ENCODE data around the gene CALHM6. TPM values are rescaled to one million over a fixed set of nuclear protein-coding genes. Genes with fewer than 3 reads are reported as not detected.

The CALHM6 gene
- total and polyA plus RNA-seq, 10 of the 15 experiments (the other 5 are each of a cell fraction or from before 2014, with no cell fraction given) = 0.15 to 3.4 (median 1.3) TPM

DNA sequence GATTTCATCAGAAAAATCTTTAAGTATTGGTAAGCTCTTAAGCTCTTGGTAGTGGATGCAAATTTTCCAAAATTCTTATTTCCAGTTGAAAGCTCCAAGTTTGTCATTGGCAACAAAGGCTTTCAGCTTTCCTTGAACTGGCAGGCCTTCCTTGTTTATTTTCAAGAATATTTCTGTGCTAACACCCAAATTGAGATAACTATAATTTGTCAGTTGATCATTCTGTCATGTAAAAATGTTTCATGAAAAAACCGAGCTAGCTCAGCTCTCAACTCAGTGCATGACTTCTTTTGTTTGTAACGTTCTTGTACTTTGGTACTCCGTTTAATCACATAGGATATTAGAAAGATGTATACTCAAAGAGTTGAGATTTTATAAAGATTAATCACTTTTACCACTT is 38.9 kb upstream of the CALHM6 start:
- BruUV-seq (replicated peaks) = no TSS peak

More for the DNA sequence above, 38.9 kb upstream of the CALHM6 start:
- peaks cover 56% of the 10 kb centered on the region for H3K79me2 ChIP-seq (ENCODE audit: control insufficient read depth, insufficient read depth, low read length)
- whole genome bisulfite sequencing (ENCODE audit: insufficient coverage, insufficient replicate concordance, low lambda C conversion rate, missing lambda C conversion rate) = 79% methylated on average over 3 of the region's 3 CpGs
- H3K27me3 ChIP-seq (replicated peaks in 1 of 2; ENCODE audit: control insufficient read depth in 2 of 2, insufficient read depth in 2 of 2, low read length in 1 of 2) = no peaks in the 10 kb centered on the region
- H3K4me1 ChIP-seq (ENCODE audit: control insufficient read depth, insufficient read depth, low read length) = no peaks in the 10 kb centered on the region; the same call in 1 of the 2 replicates
- H3K9me3 ChIP-seq (replicated peaks; ENCODE audit: control insufficient read depth, insufficient read depth, low read length) = peaks cover 2% of the 10 kb centered on the region
- H2AFZ ChIP-seq (ENCODE audit: control insufficient read depth, low read depth, low read length) = no peak overlapping the region
- no peak overlapping the region for H3K4me3 ChIP-seq
- DNase-seq (ENCODE audit: low read depth, low spot score) (no peak), ATAC-seq (no peak), FAIRE-seq (no peak)
- in situ Hi-C loops (cut with MboI) = no loop called here
- H3K9ac ChIP-seq (ENCODE audit: control insufficient read depth, insufficient read depth, low read length) = no peak overlapping the region
- intact Hi-C loops (cut with micrococcal nuclease; ENCODE audit: unreplicated experiment) = no loop called here
- TF ChIP-seq, protein P1, sequence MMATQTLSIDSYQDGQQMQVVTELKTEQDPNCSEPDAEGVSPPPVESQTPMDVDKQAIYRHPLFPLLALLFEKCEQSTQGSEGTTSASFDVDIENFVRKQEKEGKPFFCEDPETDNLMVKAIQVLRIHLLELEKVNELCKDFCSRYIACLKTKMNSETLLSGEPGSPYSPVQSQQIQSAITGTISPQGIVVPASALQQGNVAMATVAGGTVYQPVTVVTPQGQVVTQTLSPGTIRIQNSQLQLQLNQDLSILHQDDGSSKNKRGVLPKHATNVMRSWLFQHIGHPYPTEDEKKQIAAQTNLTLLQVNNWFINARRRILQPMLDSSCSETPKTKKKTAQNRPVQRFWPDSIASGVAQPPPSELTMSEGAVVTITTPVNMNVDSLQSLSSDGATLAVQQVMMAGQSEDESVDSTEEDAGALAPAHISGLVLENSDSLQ (IDR thresholded peaks at IDR 0.05) = no peak
- TF ChIP-seq NFXL1 (IDR thresholded peaks at IDR 0.05; ENCODE audit: borderline replicate concordance) (no peak), RELA (IDR thresholded peaks at IDR 0.05; ENCODE audit: borderline replicate concordance, partially characterized antibody) (no peak), FOS (IDR thresholded peaks at IDR 0.05; ENCODE audit: borderline replicate concordance, extremely low read depth, insufficient read length) (no peak), CREM (IDR thresholded peaks at IDR 0.05; ENCODE audit: low read depth) (no peak), GABPA (IDR thresholded peaks at IDR 0.05; ENCODE audit: low read depth) (no peak), ZNF384 (IDR thresholded peaks at IDR 0.05; ENCODE audit: borderline replicate concordance, low read depth, low read length) (no peak), NR2C1 (IDR thresholded peaks at IDR 0.05) (no peak), BCL11A (IDR thresholded peaks at IDR 0.05; ENCODE audit: low read depth, low read length) (no peak), ATF7 (IDR thresholded peaks at IDR 0.05; ENCODE audit: low read depth) (no peak), PML (IDR thresholded peaks at IDR 0.05; ENCODE audit: low read length) (no peak), EED (IDR thresholded peaks at IDR 0.05; ENCODE audit: low read depth) (no peak), POLR2AphosphoS2 (IDR thresholded peaks at IDR 0.05; ENCODE audit: low read depth, low read length) (no peak)
- TF ChIP-seq, protein P2, sequence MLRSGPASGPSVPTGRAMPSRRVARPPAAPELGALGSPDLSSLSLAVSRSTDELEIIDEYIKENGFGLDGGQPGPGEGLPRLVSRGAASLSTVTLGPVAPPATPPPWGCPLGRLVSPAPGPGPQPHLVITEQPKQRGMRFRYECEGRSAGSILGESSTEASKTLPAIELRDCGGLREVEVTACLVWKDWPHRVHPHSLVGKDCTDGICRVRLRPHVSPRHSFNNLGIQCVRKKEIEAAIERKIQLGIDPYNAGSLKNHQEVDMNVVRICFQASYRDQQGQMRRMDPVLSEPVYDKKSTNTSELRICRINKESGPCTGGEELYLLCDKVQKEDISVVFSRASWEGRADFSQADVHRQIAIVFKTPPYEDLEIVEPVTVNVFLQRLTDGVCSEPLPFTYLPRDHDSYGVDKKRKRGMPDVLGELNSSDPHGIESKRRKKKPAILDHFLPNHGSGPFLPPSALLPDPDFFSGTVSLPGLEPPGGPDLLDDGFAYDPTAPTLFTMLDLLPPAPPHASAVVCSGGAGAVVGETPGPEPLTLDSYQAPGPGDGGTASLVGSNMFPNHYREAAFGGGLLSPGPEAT (IDR thresholded peaks at IDR 0.05; ENCODE audit: low read depth) = no peak
- TF ChIP-seq, protein P3, sequence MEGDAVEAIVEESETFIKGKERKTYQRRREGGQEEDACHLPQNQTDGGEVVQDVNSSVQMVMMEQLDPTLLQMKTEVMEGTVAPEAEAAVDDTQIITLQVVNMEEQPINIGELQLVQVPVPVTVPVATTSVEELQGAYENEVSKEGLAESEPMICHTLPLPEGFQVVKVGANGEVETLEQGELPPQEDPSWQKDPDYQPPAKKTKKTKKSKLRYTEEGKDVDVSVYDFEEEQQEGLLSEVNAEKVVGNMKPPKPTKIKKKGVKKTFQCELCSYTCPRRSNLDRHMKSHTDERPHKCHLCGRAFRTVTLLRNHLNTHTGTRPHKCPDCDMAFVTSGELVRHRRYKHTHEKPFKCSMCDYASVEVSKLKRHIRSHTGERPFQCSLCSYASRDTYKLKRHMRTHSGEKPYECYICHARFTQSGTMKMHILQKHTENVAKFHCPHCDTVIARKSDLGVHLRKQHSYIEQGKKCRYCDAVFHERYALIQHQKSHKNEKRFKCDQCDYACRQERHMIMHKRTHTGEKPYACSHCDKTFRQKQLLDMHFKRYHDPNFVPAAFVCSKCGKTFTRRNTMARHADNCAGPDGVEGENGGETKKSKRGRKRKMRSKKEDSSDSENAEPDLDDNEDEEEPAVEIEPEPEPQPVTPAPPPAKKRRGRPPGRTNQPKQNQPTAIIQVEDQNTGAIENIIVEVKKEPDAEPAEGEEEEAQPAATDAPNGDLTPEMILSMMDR (IDR thresholded peaks at IDR 0.05 in 2 of 3, conservative IDR thresholded peaks at IDR 0.05 in 1 of 3; ENCODE audit: control insufficient read depth in 2 of 3, extremely low read depth in 1 of 3, insufficient read depth in 1 of 3, low read depth in 3 of 3, low read length in 3 of 3) = no peak
- CTCF ChIA-PET = interaction anchor here (0.8 to 1.6 kb wide), 5 partner anchors 10 to 319 kb away, joined by 3 read pairs; no protein-coding TSS in a partner anchor
- SMC1A ChIA-PET (ENCODE audit: uncharacterized antibody, unreplicated experiment) = interaction anchor here (1.0 to 2.3 kb wide), 9 partner anchors 11 to 143 kb away, joined by 3 to 9 read pairs (median 5); no protein-coding TSS in a partner anchor
- POLR2A ChIA-PET = no interaction called here
- peaks cover 0 to 24% of the 10 kb centered on the region in 2 experiments; a peak in 2 of 4 replicates for H3K36me3 ChIP-seq (ENCODE audit: control insufficient read depth in 2 of 2, insufficient read depth in 2 of 2, low read length in 1 of 2)
- H4K20me1 ChIP-seq (ENCODE audit: control insufficient read depth, insufficient read depth) = no peaks in the 10 kb centered on the region
- no peak overlapping the region for H3K27ac ChIP-seq (ENCODE audit: control insufficient read depth, insufficient read depth)
- RAD21 ChIA-PET (ENCODE audit: unreplicated experiment) = no interaction called here
- H3K4me2 ChIP-seq (ENCODE audit: control insufficient read depth, insufficient read depth) = no peak overlapping the region

All from GM12878 (cell line).